Raji (cell line): ENCODE results near the gene PTPRJ.

Experiments
- POLR2A ChIP-seq: IDR thresholded peaks from 2 replicates; pipeline ENCODE4 v1.6.1; 2011; ENCODE audit warnings: low read depth, low read length, control low read depth; ENCODE audit not compliant: insufficient read depth

PTPRJ gene

DNA sequence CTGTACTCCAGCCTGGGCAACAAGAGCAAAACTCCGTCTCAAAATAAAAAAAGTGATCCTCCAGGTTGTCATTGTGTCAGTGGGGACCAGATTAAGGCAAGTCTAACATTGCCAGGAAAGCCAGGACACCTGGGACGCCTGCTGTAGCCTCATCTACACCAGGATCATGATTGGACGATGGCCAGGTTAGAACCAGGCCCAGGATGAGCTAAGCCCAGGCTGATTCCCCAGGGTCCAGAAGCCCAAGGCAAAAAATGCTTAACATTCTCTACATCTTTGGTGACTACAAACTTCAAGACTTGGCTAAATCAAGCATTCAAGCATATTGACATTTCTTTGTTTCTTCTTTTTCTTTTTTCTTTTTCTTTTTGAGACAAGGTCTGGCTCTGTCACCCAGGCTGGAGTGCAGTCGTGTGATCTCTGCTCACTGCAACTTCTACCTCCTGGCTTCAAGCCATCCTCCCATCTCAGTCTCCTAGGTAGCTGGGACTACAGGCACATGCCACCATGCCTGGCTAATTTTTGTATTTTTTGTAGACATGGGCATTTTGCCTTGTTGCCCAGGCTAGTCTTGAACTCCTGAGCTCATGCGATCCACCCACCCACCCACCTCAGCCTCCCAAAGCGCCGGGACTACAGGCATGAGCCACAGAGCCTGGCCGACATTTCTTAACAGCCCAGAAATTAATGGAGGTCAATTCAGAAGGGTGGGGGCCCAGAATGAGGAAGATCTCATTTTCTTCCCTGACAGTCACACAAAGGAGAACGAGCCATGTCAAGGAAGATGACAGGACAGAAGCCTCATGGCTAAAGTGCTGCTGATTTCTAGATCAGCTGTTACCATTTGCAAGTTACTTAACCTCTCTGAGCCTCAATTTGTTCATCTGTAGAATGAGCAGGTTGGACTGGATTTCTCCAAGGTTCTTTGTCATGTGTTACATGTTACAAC, 12.5 kb upstream of the PTPRJ start:
- no peak for TF ChIP-seq POLR2A

GRCh38 chr11:47969401-47969800, 11.0 kb upstream of the PTPRJ start:
- no peak for TF ChIP-seq POLR2A

- no peak for TF ChIP-seq POLR2A
These were observed 8.9 kb upstream of the PTPRJ start for GRCh38 chr11:47971501-47971900.

DNA sequence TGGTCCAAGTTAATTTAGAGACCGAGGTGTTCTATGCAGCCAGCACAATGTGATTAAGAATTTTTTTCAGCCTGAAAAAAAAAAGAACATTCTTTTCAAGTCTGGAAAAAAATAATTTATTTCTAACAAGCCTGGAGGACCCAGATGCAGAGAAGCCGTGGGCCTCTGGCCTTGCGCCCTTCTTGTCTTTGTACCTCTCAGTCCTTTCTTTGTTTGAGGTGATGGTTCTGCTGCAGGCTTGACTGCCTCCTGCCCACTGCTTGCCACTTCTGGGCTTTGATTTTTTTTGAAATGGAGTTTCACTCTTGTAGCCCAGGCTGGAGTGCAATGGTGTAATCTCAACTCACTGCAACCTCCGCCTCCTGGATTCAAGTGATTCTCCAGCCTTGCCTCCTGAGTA, 7.2 kb upstream of the PTPRJ start:
- no peak for TF ChIP-seq POLR2A

DNA sequence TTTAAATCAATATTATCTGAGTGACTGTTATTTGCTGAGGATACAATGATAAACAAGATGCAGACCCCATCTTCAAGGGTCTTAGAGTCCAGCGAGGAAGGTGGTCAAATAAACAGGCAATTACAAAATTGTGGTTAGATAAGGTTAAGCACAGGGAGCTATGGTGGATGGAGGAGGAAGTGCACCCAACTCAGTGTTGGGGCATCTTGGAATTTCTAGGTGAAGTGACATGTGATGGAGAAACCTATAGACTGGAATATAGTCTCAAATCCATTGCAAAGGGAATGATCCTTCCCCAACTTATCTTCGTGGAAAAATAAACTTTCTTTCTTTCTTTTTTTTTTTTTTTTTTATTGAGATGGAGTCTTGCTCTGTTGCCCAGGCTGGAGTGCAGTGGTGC, 3.4 kb upstream of the PTPRJ start:
- TF ChIP-seq POLR2A, result no peak

GRCh38 chr11:47977623-47978022, 2.7 kb upstream of the PTPRJ start:
- TF ChIP-seq POLR2A, result no peak

GRCh38 chr11:47979378-47980087, 826 bp upstream of the PTPRJ start:
- TF ChIP-seq POLR2A, result no peak

GRCh38 chr11:47980907-47981621, 705 bp downstream of the PTPRJ start:
- no peak for TF ChIP-seq POLR2A

GRCh38 chr11:47981667-47982404, 1.5 kb downstream of the PTPRJ start:
- TF ChIP-seq POLR2A, result no peak

- TF ChIP-seq POLR2A, result no peak
These were observed 2.3 kb downstream of the PTPRJ start for GRCh38 chr11:47982616-47983015.

DNA sequence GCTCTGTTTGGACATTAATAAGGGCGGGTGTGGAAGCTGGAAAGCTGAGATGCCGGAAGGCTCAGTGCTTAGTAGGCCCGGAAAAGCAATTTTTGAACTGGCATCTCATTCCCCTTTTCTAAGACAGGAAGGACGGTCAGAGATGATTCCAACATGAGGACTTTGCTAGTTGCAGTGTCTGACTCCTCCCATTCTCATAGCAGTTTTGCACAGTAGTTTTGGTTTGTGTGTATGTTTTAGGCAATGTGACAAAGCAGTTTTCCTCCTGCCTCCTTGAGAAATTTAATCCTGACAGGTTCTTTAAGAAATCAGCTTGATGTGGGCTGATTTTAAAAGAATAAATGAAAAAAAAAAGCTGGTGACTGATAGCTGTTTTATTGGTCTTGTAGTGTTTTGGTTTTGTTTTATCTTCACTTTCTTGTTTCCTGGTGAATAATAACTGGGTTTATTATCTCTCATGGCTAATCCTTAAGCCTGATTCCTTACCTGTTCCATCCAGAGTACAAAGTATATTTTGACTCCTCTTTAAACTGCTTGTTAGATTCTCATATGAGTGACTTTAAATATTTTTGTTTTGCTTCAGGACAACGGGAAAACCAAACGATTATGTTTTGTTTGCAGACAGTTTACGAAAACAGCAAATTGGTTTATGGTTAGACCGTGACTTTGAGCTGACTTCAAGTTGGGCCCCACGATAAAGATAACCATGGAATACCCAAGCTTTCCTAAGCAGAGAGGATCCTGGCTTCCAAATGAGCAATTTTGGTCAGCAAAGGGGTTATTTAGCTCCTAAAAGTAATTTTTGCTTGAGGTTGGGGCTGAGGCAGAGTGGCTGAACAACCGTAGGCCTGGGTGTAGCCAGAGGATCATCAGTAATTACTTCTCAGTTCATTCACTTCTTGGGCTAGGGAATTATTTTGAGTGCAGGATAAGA, 3.4 kb downstream of the PTPRJ start:
- TF ChIP-seq POLR2A, result no peak

DNA sequence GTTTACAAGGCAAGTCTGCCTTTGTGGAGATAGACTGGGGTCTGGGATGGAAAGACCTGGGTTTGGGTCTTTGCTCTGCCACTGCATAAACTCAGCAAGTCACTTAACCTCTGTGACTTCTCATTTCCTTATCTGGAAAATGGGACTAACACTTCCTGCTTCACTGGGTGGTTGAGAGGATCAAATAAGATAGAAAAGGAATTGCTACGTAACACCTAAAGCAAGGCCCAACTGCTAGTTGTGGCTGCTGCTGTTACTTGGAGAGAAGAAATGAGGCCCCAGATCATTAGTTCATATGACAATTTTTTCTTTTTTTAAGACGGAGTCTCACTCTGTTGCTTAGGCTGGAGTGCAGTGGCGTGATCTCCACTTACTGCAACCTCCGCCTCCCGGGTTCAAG, 5.9 kb downstream of the PTPRJ start:
- no peak for TF ChIP-seq POLR2A

DNA sequence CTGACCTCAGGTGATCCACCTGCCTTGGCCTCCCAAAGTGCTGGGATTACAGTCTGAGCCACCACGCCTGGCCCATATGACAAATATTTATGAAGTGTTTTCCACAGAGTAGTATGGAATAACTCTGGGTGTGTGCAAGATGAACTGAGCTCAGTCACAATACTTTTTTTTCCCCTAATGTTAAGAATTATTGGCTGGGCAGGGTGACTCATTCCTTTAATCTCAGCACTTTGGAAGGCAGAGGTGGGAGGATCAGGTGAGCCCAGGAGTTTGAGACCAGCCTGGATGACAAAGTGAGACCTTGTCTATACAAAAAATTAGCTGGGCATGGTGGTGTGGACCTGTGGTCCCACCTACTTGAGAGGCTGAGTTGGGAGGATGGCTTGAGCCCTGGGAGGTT, 6.4 kb downstream of the PTPRJ start:
- TF ChIP-seq POLR2A, result no peak

GRCh38 chr11:47987310-47987709, 7.0 kb downstream of the PTPRJ start:
- no peak for TF ChIP-seq POLR2A
